SH-SY5Y (cell line): ENCODE results near the gene ARHGEF6.

ENCODE experiments used
- GATA2 ChIP-seq: IDR thresholded peaks from 2 replicates; pipeline ENCODE4 v1.6.1; 2011; ENCODE audit warnings: mild to moderate bottlenecking, low read depth, low read length
- GATA3 ChIP-seq: IDR thresholded peaks from 2 replicates; pipeline ENCODE4 v1.6.1; 2011; ENCODE audit warnings: low read depth, mild to moderate bottlenecking, low read length, moderate library complexity

GRCh38 chrX:136718091-136718490 is 62.6 kb downstream of the ARHGEF6 start:
- TF ChIP-seq GATA3 (no peak), GATA2 (no peak)
